Measurements from ENCODE around the gene NDUFS4.
"Not testable (repeated sequence)": the region's sequence is repeated elsewhere in the genome, so short reads cannot be mapped to it uniquely, and the experiment has no call there.

Gene NDUFS4

DNA sequence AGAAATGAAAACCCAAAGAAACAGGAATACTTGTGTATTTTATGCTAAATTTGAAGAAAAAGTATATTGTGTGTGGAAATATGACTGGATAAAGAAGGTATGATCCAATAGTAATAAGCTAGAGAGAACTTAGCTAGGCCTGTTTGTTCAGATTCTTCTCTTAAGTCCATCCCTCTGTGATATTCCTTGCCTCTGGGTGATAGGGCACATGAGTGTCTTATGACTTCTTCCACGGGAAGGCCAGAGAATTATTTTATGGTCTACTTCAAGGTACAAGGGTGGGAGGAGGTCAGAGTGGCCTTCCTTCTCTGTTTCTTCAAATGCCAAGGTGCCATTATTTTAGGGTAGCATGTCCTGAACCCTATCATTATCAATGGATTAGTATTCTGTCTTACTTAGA, 113.7 kb downstream of the NDUFS4 start:
- no peak for DNase-seq (ENCODE audit: low read depth)
- no peak for TF ChIP-seq CTCF (conservative IDR thresholded peaks at IDR 0.05; ENCODE audit: low read length)

GRCh38 chr5:53677632-53678031, 117.2 kb downstream of the NDUFS4 start:
- H3K4me3 ChIP-seq (ENCODE audit: low read length) = no peak overlapping the region
- DNase-seq (ENCODE audit: low read depth) = no peak
- no peak for TF ChIP-seq CTCF (conservative IDR thresholded peaks at IDR 0.05; ENCODE audit: low read length)

More for the DNA sequence above, 113.7 kb downstream of the NDUFS4 start:
- no peak overlapping the region for H3K4me3 ChIP-seq (ENCODE audit: low read length)

GRCh38 chr5:53678981-53679660, 118.7 kb downstream of the NDUFS4 start:
- peak; percentile 23 for DNase-seq (ENCODE audit: low read depth)
- H3K4me3 ChIP-seq (ENCODE audit: low read length) = no peak overlapping the region
- TF ChIP-seq CTCF (conservative IDR thresholded peaks at IDR 0.05; ENCODE audit: low read length) = no peak

- no peak overlapping the region for H3K4me3 ChIP-seq (ENCODE audit: low read length)
- DNase-seq (ENCODE audit: low read depth) = no peak
- no peak for TF ChIP-seq CTCF (conservative IDR thresholded peaks at IDR 0.05; ENCODE audit: low read length)
Measured at GRCh38 chr5:53681079-53681478, 120.6 kb downstream of the NDUFS4 start.

DNA sequence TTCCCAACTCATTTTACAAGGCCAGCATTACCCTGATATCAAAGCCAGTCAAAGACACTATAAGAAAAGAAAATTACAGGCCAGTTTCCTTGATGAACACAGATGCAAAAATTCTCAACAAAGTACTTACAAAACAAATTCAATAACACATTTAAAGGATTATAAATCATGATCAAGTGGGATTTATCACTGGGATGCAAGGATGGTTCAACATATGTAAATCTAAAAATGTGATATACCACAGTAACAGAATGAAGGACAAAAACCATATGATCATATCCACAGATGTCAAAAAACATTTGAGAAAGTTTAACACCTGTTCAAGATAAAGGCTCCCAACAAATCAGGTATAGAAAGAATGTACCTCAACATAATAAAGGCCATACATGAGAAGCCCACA, 130.6 kb downstream of the NDUFS4 start:
- no peak for TF ChIP-seq CTCF (conservative IDR thresholded peaks at IDR 0.05; ENCODE audit: low read length)
- no peak overlapping the region for H3K4me3 ChIP-seq (ENCODE audit: low read length)
- no peak for DNase-seq (ENCODE audit: low read depth)

DNA sequence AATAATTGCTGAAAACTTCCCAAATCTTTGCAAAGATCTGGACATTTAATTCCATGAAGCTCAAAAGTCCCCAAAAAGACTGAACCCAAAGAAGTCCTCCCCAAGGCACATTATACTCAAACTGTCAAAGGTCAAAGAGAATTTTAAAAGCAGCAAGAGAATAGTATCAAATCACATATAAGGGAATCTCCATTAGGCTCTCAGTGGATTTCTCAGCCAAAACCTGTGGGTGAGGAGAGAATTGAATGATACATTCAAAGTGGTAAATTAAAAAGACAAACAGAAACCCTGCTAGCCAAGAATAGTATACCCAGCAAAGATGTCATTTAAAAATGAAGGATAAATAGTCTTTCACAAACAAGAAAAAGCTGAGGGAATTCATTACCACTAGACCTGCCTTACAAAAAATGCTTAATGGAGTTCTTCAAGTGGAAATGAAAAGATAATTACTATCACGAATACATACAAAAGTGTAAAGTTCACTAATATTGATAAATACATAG, 134.1 kb downstream of the NDUFS4 start:
- TF ChIP-seq CTCF (conservative IDR thresholded peaks at IDR 0.05; ENCODE audit: low read length) = no peak
- H3K4me3 ChIP-seq (ENCODE audit: low read length) = no peak overlapping the region
- no peak for DNase-seq (ENCODE audit: low read depth)

DNA sequence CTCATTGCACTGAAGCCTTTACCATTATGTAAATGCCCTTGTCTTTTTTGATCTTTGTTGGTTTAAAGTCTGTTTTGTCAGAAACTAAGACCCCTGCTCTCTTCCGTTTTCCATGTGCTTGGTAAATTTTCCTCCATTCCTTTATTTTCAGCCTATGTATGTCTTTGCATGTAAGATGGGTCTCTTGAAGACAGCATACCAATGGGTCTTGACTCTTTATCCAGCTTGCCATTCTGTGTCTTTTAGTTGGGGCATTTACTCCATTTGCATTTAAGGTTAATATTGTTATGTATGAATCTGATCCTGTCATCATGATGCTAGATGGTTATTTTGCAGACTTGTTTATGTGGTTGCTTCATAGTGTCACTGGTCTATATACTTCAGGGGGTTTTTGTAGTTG, 150.0 kb downstream of the NDUFS4 start:
- DNase-seq (ENCODE audit: low read depth); H3K4me3 ChIP-seq (ENCODE audit: low read length): not testable (repeated sequence)
